ENCODE measurements around the gene PLA2R1.

The PLA2R1 gene

DNA sequence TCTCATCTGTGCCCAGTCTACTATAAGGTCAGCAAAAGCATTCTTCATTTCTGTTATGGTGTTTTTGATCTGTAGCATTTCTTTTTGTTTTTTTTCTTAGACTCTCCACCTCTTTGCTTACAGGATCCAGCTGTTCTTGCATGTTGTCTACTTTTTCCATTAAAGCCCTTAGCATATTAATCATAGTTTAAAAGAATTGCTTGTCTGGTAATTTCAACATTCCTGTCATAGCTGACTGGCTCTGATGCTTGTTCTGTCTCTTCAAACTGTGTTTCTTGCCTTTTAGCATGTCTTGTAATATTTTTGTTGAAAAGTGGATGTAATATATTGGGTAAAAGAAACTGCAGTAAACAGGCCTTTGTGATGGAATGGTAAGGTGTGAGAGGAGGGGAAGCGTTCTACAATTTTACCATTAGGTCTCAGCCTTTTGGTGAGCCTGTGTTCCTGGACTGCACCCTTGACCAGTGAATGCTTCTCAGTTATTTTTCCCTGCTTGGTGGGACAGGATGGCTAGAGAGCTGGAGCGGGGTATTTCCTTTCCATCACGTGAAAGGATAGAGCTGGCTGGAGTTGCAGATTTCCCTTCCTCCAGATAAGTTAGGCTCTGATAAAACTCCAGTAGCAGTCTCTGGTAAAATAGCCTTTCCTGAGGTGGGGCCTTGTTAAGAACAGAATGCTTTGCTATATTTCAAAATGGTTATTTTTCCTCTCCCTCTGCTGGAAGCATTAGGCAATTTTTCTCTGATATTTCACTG lies 65.4 kb downstream of the PLA2R1 start:
- no peak overlapping the region for H3K4me3 ChIP-seq (ENCODE audit: low read length)
- H3K36me3 ChIP-seq (ENCODE audit: insufficient read depth, low read depth, low read length) = no peaks in the 10 kb centered on the region
- no peak overlapping the region for H3K9ac ChIP-seq (ENCODE audit: low read depth, low read length)
- H3K27me3 ChIP-seq (ENCODE audit: insufficient read depth, low read length) = no peaks in the 10 kb centered on the region
- H3K4me1 ChIP-seq (ENCODE audit: insufficient read depth, low read length) = peaks cover 6% of the 10 kb centered on the region; the same call in 1 of the 2 replicates
- H3K9me3 ChIP-seq (ENCODE audit: insufficient read depth, low read depth, low read length) = peaks cover 7% of the 10 kb centered on the region; the same call in 1 of the 2 replicates
- no peak overlapping the region for H3K27ac ChIP-seq (ENCODE audit: low read length)

DNA sequence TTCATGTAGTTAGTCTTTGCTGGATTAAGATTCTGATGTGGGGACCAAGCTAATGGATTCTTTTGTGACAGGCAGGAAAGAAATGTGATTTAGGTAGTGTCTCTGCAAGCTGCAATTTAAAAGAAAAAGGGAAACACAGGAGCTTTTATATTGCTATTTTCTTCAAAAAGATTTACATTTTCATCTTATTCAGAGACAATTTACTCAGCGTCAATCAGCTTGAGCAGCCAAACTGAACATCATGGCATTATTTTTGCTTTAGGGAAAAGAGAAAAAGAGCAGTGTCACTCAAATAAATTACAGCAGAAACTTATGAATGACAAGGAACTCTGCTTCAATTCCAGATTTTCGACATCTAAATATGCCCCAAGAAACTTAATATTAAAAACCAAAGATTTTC lies 67.4 kb downstream of the PLA2R1 start:
- H3K9ac ChIP-seq (ENCODE audit: low read depth, low read length) = no peak overlapping the region
- H3K4me3 ChIP-seq (ENCODE audit: low read length) = no peak overlapping the region
- peaks cover 4% of the 10 kb centered on the region; the same call in 1 of the 2 replicates for H3K9me3 ChIP-seq (ENCODE audit: insufficient read depth, low read depth, low read length)
- no peak overlapping the region for H3K27ac ChIP-seq (ENCODE audit: low read length)
- no peaks in the 10 kb centered on the region for H3K27me3 ChIP-seq (ENCODE audit: insufficient read depth, low read length)
- no peaks in the 10 kb centered on the region for H3K36me3 ChIP-seq (ENCODE audit: insufficient read depth, low read depth, low read length)
- peaks cover 6% of the 10 kb centered on the region; the same call in 1 of the 2 replicates for H3K4me1 ChIP-seq (ENCODE audit: insufficient read depth, low read length)

GRCh38 chr2:159989249-159989648 lies 73.2 kb downstream of the PLA2R1 start:
- Histone ChIP-seq H3K27me3 (ENCODE audit: insufficient read depth, low read length) (no peaks in the 10 kb centered on the region), H3K9me3 (ENCODE audit: insufficient read depth, low read depth, low read length) (no peaks in the 10 kb centered on the region), H3K4me1 (ENCODE audit: insufficient read depth, low read length) (no peaks in the 10 kb centered on the region), H3K4me3 (ENCODE audit: low read length) (no peak overlapping the region), H3K9ac (ENCODE audit: low read depth, low read length) (no peak overlapping the region), H3K36me3 (ENCODE audit: insufficient read depth, low read depth, low read length) (no peaks in the 10 kb centered on the region), H3K27ac (ENCODE audit: low read length) (no peak overlapping the region)

DNA sequence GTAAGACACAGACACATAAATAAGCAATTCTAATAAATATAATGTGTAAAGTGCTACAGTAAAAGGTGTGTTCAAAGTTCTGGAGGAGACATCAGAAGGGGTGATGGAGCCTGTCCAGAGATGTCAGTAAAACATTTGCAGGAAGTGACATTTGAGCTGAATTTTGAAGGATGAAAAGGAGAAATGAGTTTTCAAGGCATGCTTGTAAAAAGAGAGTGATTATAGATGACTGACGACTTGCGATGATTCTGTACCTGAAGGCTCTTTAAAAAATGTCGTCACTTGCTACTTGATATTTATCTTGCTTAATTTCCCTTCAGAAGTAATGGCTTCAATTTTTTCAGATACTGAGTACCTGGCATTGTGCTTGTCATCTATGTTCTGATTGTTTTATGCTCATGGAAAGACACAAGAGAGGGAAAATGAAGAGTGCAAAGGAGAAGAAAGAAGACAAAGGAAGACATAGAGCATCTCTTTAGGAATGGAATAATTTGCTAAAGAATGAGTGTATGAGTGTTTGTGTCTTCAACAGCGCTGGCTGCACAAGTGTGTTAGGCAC lies 73.9 kb downstream of the PLA2R1 start:
- Histone ChIP-seq H3K9ac (ENCODE audit: low read depth, low read length) (no peak overlapping the region), H3K9me3 (ENCODE audit: insufficient read depth, low read depth, low read length) (no peaks in the 10 kb centered on the region), H3K36me3 (ENCODE audit: insufficient read depth, low read depth, low read length) (no peaks in the 10 kb centered on the region), H3K4me1 (ENCODE audit: insufficient read depth, low read length) (no peaks in the 10 kb centered on the region), H3K4me3 (ENCODE audit: low read length) (no peak overlapping the region), H3K27ac (ENCODE audit: low read length) (no peak overlapping the region), H3K27me3 (ENCODE audit: insufficient read depth, low read length) (no peaks in the 10 kb centered on the region)

DNA sequence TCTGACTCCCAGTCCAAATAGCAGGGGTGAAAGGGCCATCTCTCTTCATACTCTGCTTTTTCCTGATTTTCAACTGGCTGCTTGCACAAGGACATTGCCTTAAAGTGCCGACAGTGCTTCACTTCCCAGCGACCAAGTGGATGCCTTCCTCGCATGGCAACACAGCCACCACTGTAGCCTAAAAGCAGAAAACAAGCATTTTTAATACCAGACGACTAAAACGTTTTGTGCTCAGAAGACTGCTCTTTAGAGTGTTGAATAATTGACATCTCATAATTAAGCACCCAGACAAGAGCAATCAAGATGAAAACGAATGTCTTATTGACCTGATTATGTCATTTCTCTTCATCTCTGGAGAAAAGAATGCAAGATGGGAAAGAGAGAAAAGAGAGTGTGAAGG lies 75.2 kb downstream of the PLA2R1 start:
- Histone ChIP-seq H3K9ac (ENCODE audit: low read depth, low read length) (no peak overlapping the region), H3K4me1 (ENCODE audit: insufficient read depth, low read length) (peaks cover 10% of the 10 kb centered on the region; the same call in 1 of the 2 replicates), H3K27ac (ENCODE audit: low read length) (no peak overlapping the region), H3K36me3 (ENCODE audit: insufficient read depth, low read depth, low read length) (no peaks in the 10 kb centered on the region), H3K27me3 (ENCODE audit: insufficient read depth, low read length) (no peaks in the 10 kb centered on the region), H3K4me3 (ENCODE audit: low read length) (no peak overlapping the region), H3K9me3 (ENCODE audit: insufficient read depth, low read depth, low read length) (no peaks in the 10 kb centered on the region)

DNA sequence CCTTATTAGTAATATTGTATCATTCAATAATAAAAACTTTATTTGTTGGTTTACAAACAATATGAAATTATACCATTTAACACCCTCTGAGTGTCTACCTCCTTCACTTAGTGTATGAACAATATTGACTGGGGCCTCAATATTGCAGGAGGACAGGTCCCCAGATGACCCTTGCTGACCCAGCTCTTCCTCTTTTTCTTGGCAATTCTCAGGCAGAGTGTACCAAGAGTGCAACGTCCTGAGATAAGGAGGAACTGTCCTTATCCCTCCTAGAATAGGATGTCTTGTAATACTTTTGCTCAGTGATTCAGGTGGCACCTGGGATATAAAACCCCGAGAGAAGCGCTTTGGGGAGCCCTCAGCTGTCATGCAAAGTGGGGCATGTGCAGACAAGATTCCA lies 76.8 kb downstream of the PLA2R1 start:
- Histone ChIP-seq H3K9ac (ENCODE audit: low read depth, low read length) (no peak overlapping the region), H3K9me3 (ENCODE audit: insufficient read depth, low read depth, low read length) (no peaks in the 10 kb centered on the region), H3K36me3 (ENCODE audit: insufficient read depth, low read depth, low read length) (no peaks in the 10 kb centered on the region), H3K27me3 (ENCODE audit: insufficient read depth, low read length) (no peaks in the 10 kb centered on the region), H3K27ac (ENCODE audit: low read length) (no peak overlapping the region), H3K4me1 (ENCODE audit: insufficient read depth, low read length) (peaks cover 10% of the 10 kb centered on the region; the same call in 1 of the 2 replicates), H3K4me3 (ENCODE audit: low read length) (no peak overlapping the region)

DNA sequence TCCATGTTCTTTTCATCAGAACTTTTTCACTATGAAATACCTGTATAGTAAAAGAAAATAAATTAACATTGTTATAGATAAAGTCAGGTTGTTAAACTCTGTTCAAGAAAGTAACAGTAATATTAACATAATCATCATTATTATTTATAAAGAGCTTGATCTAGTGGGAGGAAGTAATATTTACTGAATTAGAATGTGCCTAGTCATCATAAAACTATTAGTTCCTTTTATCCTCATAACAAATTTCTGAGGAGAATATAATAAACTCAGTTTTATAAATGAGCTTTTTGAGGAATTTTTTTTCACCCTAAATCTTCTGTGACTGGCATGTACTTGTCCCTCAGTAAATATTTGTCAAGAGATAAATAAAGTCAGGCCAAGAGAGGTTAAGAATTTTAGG lies 78.4 kb downstream of the PLA2R1 start:
- Histone ChIP-seq H3K9ac (ENCODE audit: low read depth, low read length) (no peak overlapping the region), H3K27me3 (ENCODE audit: insufficient read depth, low read length) (no peaks in the 10 kb centered on the region), H3K36me3 (ENCODE audit: insufficient read depth, low read depth, low read length) (no peaks in the 10 kb centered on the region), H3K27ac (ENCODE audit: low read length) (no peak overlapping the region), H3K9me3 (ENCODE audit: insufficient read depth, low read depth, low read length) (no peaks in the 10 kb centered on the region), H3K4me1 (ENCODE audit: insufficient read depth, low read length) (peaks cover 10% of the 10 kb centered on the region; the same call in 1 of the 2 replicates), H3K4me3 (ENCODE audit: low read length) (no peak overlapping the region)

DNA sequence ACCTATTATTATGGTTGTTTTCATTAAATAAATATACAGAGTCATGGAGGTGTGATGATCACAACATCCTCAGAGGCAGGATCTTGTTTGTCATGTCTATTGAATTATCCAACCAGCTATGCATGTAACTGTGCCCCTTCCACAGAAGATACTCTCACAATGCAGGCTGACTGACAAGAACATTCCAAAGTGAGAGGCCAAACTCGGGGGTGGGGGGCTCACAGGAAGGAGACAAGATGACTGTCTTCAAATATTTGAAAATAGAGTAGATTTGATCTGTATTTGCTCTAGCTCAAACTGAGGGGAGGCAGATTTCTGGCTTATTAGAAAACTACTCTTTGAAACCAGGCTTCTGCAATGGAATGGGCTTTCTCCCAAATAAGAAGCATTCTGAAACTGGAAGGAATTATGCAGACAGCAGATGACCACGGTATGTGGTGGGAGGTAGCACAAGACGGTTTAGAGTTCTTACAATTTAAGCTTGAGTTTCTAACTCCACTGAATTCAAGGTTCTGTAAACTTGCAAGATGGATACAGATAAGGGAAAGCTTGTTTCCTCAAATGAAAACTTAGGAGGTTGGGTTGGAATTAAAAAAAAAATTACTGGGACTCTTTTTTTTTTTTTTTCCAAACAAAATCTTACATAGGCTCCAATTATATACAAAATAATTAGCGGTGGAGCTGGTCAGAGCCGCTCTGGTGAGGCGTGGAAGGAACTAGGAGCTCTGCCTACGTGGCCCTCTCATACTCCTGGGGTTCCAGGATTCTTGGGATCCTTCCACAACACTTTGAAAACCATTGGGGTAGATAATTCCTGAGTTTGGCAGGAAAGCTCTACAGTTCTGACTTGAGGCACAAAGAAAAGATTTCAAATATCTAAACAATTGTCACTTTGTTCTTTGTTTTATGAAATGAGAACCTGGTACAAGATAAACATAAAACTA lies 79.3 kb downstream of the PLA2R1 start:
- Histone ChIP-seq H3K9ac (ENCODE audit: low read depth, low read length) (no peak overlapping the region), H3K9me3 (ENCODE audit: insufficient read depth, low read depth, low read length) (no peaks in the 10 kb centered on the region), H3K4me1 (ENCODE audit: insufficient read depth, low read length) (peaks cover 10% of the 10 kb centered on the region; the same call in 1 of the 2 replicates), H3K36me3 (ENCODE audit: insufficient read depth, low read depth, low read length) (no peaks in the 10 kb centered on the region), H3K27ac (ENCODE audit: low read length) (no peak overlapping the region), H3K4me3 (ENCODE audit: low read length) (no peak overlapping the region), H3K27me3 (ENCODE audit: insufficient read depth, low read length) (no peaks in the 10 kb centered on the region)

DNA sequence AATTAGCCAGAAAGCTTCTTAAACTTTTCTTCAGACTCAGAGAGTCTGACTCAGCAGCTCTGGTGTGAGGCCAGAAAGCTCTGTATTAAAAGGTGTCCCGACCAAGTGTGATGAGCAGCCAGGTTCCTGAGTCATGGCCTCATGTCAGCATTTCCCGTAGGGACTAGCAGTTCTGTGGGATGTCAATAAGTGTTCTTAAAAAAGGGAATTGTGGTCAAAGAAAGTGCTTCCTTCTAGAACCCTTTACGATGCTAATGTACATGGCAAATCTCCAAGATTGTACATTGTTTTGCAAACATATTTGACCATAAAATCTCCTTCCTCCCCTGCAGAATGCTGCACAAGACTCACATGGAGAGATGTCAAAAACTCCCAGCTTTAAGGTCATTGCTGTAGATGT lies 80.1 kb downstream of the PLA2R1 start:
- H3K9ac ChIP-seq (ENCODE audit: low read depth, low read length) = no peak overlapping the region
- H3K4me3 ChIP-seq (ENCODE audit: low read length) = no peak overlapping the region
- H3K27ac ChIP-seq (ENCODE audit: low read length) = no peak overlapping the region
- H3K27me3 ChIP-seq (ENCODE audit: insufficient read depth, low read length) = no peaks in the 10 kb centered on the region
- peaks cover 10% of the 10 kb centered on the region; the same call in 1 of the 2 replicates for H3K4me1 ChIP-seq (ENCODE audit: insufficient read depth, low read length)
- H3K9me3 ChIP-seq (ENCODE audit: insufficient read depth, low read depth, low read length) = no peaks in the 10 kb centered on the region
- no peaks in the 10 kb centered on the region for H3K36me3 ChIP-seq (ENCODE audit: insufficient read depth, low read depth, low read length)

DNA sequence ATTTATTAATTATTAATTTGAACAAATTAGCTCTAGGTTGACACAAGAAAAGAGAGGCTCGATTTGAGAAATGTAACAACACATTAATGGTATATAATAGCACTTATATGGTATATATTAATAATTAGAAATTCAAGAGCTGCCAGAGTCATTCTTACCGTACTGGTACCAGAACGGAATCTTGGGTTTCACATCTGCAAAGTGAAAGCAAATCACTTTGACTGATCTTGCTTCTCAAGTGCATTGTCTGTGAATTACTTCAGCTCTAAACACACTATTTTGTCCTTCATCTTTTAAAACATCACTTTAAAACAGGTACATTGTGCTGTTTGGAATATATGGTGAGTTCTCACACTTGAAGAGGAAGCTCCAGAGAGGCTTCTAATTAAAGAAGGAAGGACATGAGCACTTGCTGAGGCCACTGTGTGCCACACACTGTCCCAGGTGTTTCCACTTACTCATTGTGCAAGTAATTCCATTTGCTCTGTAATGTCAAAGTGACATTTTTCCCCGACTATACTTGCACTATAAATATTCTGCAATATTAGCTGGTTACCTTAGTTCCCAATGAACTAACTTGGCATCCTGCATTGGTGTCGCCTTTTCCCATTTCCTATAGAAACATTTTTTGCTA lies 85.8 kb downstream of the PLA2R1 start:
- Histone ChIP-seq H3K9me3 (ENCODE audit: insufficient read depth, low read depth, low read length) (no peaks in the 10 kb centered on the region), H3K9ac (ENCODE audit: low read depth, low read length) (no peak overlapping the region), H3K36me3 (ENCODE audit: insufficient read depth, low read depth, low read length) (no peaks in the 10 kb centered on the region), H3K4me1 (ENCODE audit: insufficient read depth, low read length) (no peaks in the 10 kb centered on the region), H3K27me3 (ENCODE audit: insufficient read depth, low read length) (no peaks in the 10 kb centered on the region), H3K4me3 (ENCODE audit: low read length) (no peak overlapping the region), H3K27ac (ENCODE audit: low read length) (no peak overlapping the region)

DNA sequence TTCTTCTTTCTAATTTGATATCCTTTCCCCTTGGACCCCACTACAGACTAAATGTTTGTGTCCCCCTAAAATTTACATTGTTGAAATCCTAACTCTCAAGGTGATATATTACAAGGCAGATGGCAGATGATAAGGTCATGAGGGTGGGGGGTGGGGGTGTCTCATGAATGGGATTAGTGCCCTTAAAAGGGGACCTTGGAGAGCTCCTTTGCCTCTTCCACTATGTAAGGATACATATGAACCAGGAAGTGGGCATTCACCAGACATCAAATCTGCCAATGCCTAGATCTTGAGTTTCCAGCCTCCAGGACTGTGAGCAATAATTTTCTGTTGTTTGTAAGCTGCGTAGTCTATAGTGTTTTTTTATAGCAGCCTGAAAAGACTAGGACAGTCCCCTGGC lies 89.1 kb downstream of the PLA2R1 start:
- Histone ChIP-seq H3K4me1 (ENCODE audit: insufficient read depth, low read length) (no peaks in the 10 kb centered on the region), H3K4me3 (ENCODE audit: low read length) (no peak overlapping the region)

More for the DNA sequence above, 89.1 kb downstream of the PLA2R1 start:
- H3K9ac ChIP-seq (ENCODE audit: low read depth, low read length) = no peak overlapping the region
- H3K36me3 ChIP-seq (ENCODE audit: insufficient read depth, low read depth, low read length) = no peaks in the 10 kb centered on the region
- no peak overlapping the region for H3K27ac ChIP-seq (ENCODE audit: low read length)
- H3K27me3 ChIP-seq (ENCODE audit: insufficient read depth, low read length) = no peaks in the 10 kb centered on the region
- no peaks in the 10 kb centered on the region for H3K9me3 ChIP-seq (ENCODE audit: insufficient read depth, low read depth, low read length)
